OCI-LY7 (cell line): Measurements from ENCODE around the gene SALL4. TPM values are rescaled to one million over a fixed set of nuclear protein-coding genes. Genes with fewer than 3 reads are reported as not detected.

Source experiments
- BruUV-seq: library from RNA; stranded (reverse); fragments of 400-500 nt; replicated peaks from 2 replicates; lab custom pipeline; 2021; lab: Mats Ljungman, UMichigan
- CTCF ChIA-PET: fragments of 300-600 bp; sonication (Branson Sonifier 250); formaldehyde crosslinking; loops from one replicate; lab custom pipeline; 2022; ENCODE audit warnings: antibody characterized with exemption; ENCODE audit not compliant: unreplicated experiment; lab: Charles Lee
- POLR2A ChIA-PET: fragments of 300-600 bp; sonication (Branson Sonifier 250); formaldehyde crosslinking; loops from one replicate; lab custom pipeline; 2022; ENCODE audit warnings: antibody characterized with exemption; lab: Charles Lee
- DNase-seq: peaks from one replicate; pipeline ENCODE4 v3.0.0-alpha.2; 2015; ENCODE audit warnings: low spot score
- H2AFZ ChIP-seq: fragments of 200-600 bp; sonication (generic), shearing (Covaris generic); 2 replicates; pipeline ENCODE4 v1.6.1; 2014; ENCODE audit warnings: mild to moderate bottlenecking, antibody characterized with exemption, low read length, moderate library complexity
- H3K27ac ChIP-seq: fragments of 200-600 bp; sonication (generic); 2 replicates; pipeline ENCODE4 v1.5.1; 2014; ENCODE audit warnings: mixed run types, low read depth, mild to moderate bottlenecking, moderate library complexity, low read length, inconsistent platforms; ENCODE audit not compliant: poor library complexity, severe bottlenecking
- H3K36me3 ChIP-seq: fragments of 200-600 bp; sonication (generic); 2 replicates; pipeline ENCODE4 v1.6.1; 2014; ENCODE audit warnings: mild to moderate bottlenecking, antibody characterized with exemption, low read length, moderate library complexity, mixed read lengths; ENCODE audit not compliant: insufficient read depth
- H3K4me1 ChIP-seq: fragments of 200-600 bp; sonication (generic); 2 replicates; pipeline ENCODE4 v1.5.1; 2014; ENCODE audit warnings: mild to moderate bottlenecking, low read length; ENCODE audit not compliant: insufficient read depth, poor library complexity, severe bottlenecking
- H3K4me2 ChIP-seq: fragments of 200-600 bp; sonication (generic); 2 replicates; pipeline ENCODE4 v1.6.1; 2014; ENCODE audit warnings: mild to moderate bottlenecking, low read length
- H3K4me3 ChIP-seq: fragments of 200-600 bp; sonication (generic); 2 replicates; pipeline ENCODE4 v1.5.1; 2014; ENCODE audit warnings: mild to moderate bottlenecking, low read depth, low read length; ENCODE audit not compliant: poor library complexity, severe bottlenecking
- H3K79me2 ChIP-seq: fragments of 200-600 bp; sonication (generic); 2 replicates; pipeline ENCODE4 v1.6.1; 2016; ENCODE audit warnings: low read depth, mild to moderate bottlenecking, low read length, moderate library complexity, mixed read lengths; ENCODE audit not compliant: insufficient read depth
- H3K9me2 ChIP-seq: fragments of 200-600 bp; sonication (generic); 2 replicates; pipeline ENCODE4 v1.6.1; 2016; ENCODE audit warnings: mild to moderate bottlenecking, low read length, mixed read lengths; ENCODE audit not compliant: insufficient read depth
- H3K9me3 ChIP-seq: fragments of 200-600 bp; sonication (generic); 2 replicates; pipeline ENCODE4 v1.6.1; 2014; ENCODE audit warnings: mild to moderate bottlenecking, mixed run types, low read length, mixed read lengths
- H4K20me1 ChIP-seq: fragments of 200-600 bp; sonication (generic); 2 replicates; pipeline ENCODE4 v1.6.1; 2014; ENCODE audit warnings: mild to moderate bottlenecking, antibody characterized with exemption, low read length, moderate library complexity, mixed read lengths; ENCODE audit not compliant: insufficient read depth
- CTCF ChIP-seq: fragments of 200-600 bp; sonication (generic); conservative IDR thresholded peaks from 2 replicates; pipeline ENCODE4 v1.5.1; 2014; ENCODE audit warnings: mild to moderate bottlenecking, antibody characterized with exemption, low read length, moderate library complexity, mixed read lengths
- EZH2phosphoT487 ChIP-seq: fragments of 200-600 bp; sonication (generic); IDR thresholded peaks from 2 replicates; pipeline ENCODE4 v1.6.1; 2018; ENCODE audit warnings: low read depth, borderline replicate concordance, mild to moderate bottlenecking, mixed run types, antibody characterized with exemption, low read length, moderate library complexity, mixed read lengths
- intact Hi-C: fragments of 100-400 bp; cut with micrococcal nuclease; formaldehyde crosslinking; loops from one replicate; pipeline ENCODE4 v1.10.0; 2022; ENCODE audit not compliant: unreplicated experiment
- total RNA-seq, 2 experiments: library from RNA; depleted of rRNA in 1 of 2; stranded (reverse); fragments of >200 nt in 1 of 2; shearing (Covaris generic) in 1 of 2; gene quantifications; 2 replicates each; pipeline ENCODE4 v1.2.3, GENCODE V29; 2014 to 2022

SALL4 gene
- total RNA-seq, 2 experiments from 2014 or later = 0.06 TPM; not detected in 1

GRCh38 chr20:51832276-51832675, 30.0 kb upstream of the SALL4 start:
- no peaks in the 10 kb centered on the region for H3K79me2 ChIP-seq
- H3K4me2 ChIP-seq = no peak overlapping the region
- CTCF ChIA-PET = no interaction called here
- no peak overlapping the region for H2AFZ ChIP-seq
- intact Hi-C loops = no loop called here
- no peaks in the 10 kb centered on the region for H3K36me3 ChIP-seq
- H3K9me3 ChIP-seq = no peaks in the 10 kb centered on the region
- no peak overlapping the region for H3K4me3 ChIP-seq
- no peaks in the 10 kb centered on the region for H3K4me1 ChIP-seq
- H3K27ac ChIP-seq = no peak overlapping the region
- BruUV-seq = no TSS peak
- no peak for TF ChIP-seq EZH2phosphoT487
- no peak for TF ChIP-seq CTCF
- no peak for DNase-seq
- no peaks in the 10 kb centered on the region for H4K20me1 ChIP-seq
- POLR2A ChIA-PET = no interaction called here
- H3K9me2 ChIP-seq = no peaks in the 10 kb centered on the region

GRCh38 chr20:51831866-51832265, 29.5 kb upstream of the SALL4 start:
- CTCF ChIA-PET = no interaction called here
- Histone ChIP-seq H3K4me3 (no peak overlapping the region), H3K4me2 (no peak overlapping the region), H3K36me3 (no peaks in the 10 kb centered on the region), H4K20me1 (no peaks in the 10 kb centered on the region), H3K4me1 (no peaks in the 10 kb centered on the region), H3K9me3 (no peaks in the 10 kb centered on the region), H2AFZ (no peak overlapping the region), H3K9me2 (no peaks in the 10 kb centered on the region), H3K27ac (no peak overlapping the region), H3K79me2 (no peaks in the 10 kb centered on the region)
- no peak for TF ChIP-seq EZH2phosphoT487
- TF ChIP-seq CTCF = no peak
- no TSS peak for BruUV-seq
- intact Hi-C loops = no loop called here
- DNase-seq = no peak
- POLR2A ChIA-PET = no interaction called here

GRCh38 chr20:51830538-51830937, 28.2 kb upstream of the SALL4 start:
- Histone ChIP-seq H3K36me3 (no peaks in the 10 kb centered on the region), H3K4me3 (no peak overlapping the region), H3K27ac (no peak overlapping the region), H3K9me3 (no peaks in the 10 kb centered on the region), H4K20me1 (no peaks in the 10 kb centered on the region), H2AFZ (no peak overlapping the region), H3K9me2 (no peaks in the 10 kb centered on the region), H3K79me2 (no peaks in the 10 kb centered on the region), H3K4me2 (no peak overlapping the region), H3K4me1 (no peaks in the 10 kb centered on the region)
- ChIA-PET CTCF (no interaction called here), POLR2A (no interaction called here)
- TF ChIP-seq EZH2phosphoT487 = no peak
- TF ChIP-seq CTCF = no peak
- no TSS peak for BruUV-seq
- intact Hi-C loops = no loop called here
- DNase-seq = no peak
